HepG2 (cell line): ENCODE data around the gene BCO2. TPM values are rescaled to one million over a fixed set of nuclear protein-coding genes. Genes with fewer than 3 reads are reported as not detected.

Experiments used
- ATAC-seq: fragments of 200-7000 bp; cut with Tn5 transposase; 3 replicates; pipeline ENCODE4 v1.9.1; 2020; ENCODE audit warnings: mild to moderate bottlenecking, moderate library complexity
- BruUV-seq: library from RNA; stranded (reverse); fragments of 400-500 nt; replicated peaks from 2 replicates; lab custom pipeline; 2021; lab: Mats Ljungman, UMichigan
- CTCF ChIA-PET: fragments of 300-600 bp; formaldehyde crosslinking; extraction: SDS; loops from one replicate; lab custom pipeline; 2021; ENCODE audit warnings: low total read pairs, inconsistent platforms, low intra/inter-chr PET ratio; lab: Yijun Ruan, JAX
- POLR2A ChIA-PET: fragments of 350-600 bp; sonication (Branson Sonifier 250); formaldehyde crosslinking; loops from one replicate; lab custom pipeline; 2020; ENCODE audit warnings: antibody characterized with exemption, inconsistent platforms; lab: Yijun Ruan, JAX
- DNase-seq: peaks from one replicate; pipeline ENCODE4 v3.0.0-alpha.2; 2015; ENCODE audit warnings: low spot score
- FAIRE-seq: peaks from 3 replicates; lab custom pipeline; 2011; peaks lifted over from hg19 to GRCh38; lab: Jason Lieb, UNC
- H2AFZ ChIP-seq: one replicate; pipeline ENCODE4 v1.6.1; 2011; ENCODE audit warnings: low read length, inconsistent platforms
- H3K27ac ChIP-seq: fragments of 300-600 bp; 3 replicates; pipeline ENCODE4 v1.8.0; 2011; ENCODE audit warnings: mixed run types, mild to moderate bottlenecking, mixed read lengths, low read length, inconsistent platforms; ENCODE audit not compliant: insufficient read depth; ENCODE audit errors: extremely low read length
- H3K27me3 ChIP-seq, 2 experiments: fragments of 200-600 bp in 1 of 2; 2 replicates in 1 of 2; 3 replicates in 1 of 2; pipeline versions ENCODE4 v1.6.0 to v1.8.0; 2011; ENCODE audit warnings: low read length in 2 of 2, mild to moderate bottlenecking in 2 of 2, moderate library complexity in 2 of 2, inconsistent platforms in 1 of 2; ENCODE audit not compliant: insufficient read depth in 2 of 2, control insufficient read depth in 1 of 2
- H3K36me3 ChIP-seq, 2 experiments: fragments of 200-600 bp in 1 of 2; replicated peaks in 1 of 2; 2 replicates in 1 of 2; 3 replicates in 1 of 2; pipeline versions ENCODE4 v1.5.1 to v1.8.0; 2011; ENCODE audit warnings: low read length in 2 of 2, inconsistent platforms in 1 of 2; ENCODE audit not compliant: insufficient read depth in 2 of 2, control insufficient read depth in 1 of 2
- H3K4me1 ChIP-seq: 2 replicates; pipeline ENCODE4 v1.5.1; 2012; ENCODE audit warnings: low read length, inconsistent platforms; ENCODE audit not compliant: insufficient read depth
- H3K4me2 ChIP-seq: 2 replicates; pipeline ENCODE4 v1.6.0; 2011; ENCODE audit warnings: low read depth, low read length, inconsistent platforms
- H3K4me3 ChIP-seq, 3 experiments: fragments of 200-600 bp in 1 of 3; sonication (generic), shearing (Covaris generic) in 1 of 3; replicated peaks in 1 of 3; 2 replicates each; pipeline ENCODE4 v1.5.1; 2011 to 2016; ENCODE audit warnings: low read length in 3 of 3, inconsistent platforms in 2 of 3, low read depth in 2 of 3, mild to moderate bottlenecking in 2 of 3, control low read depth in 1 of 3, mixed read lengths in 1 of 3; ENCODE audit not compliant: insufficient read depth in 1 of 3
- H3K79me2 ChIP-seq: one replicate; pipeline ENCODE4 v1.6.1; 2011; ENCODE audit warnings: low read length, inconsistent platforms; ENCODE audit not compliant: insufficient read depth
- H3K9ac ChIP-seq: 2 replicates; pipeline ENCODE4 v1.6.0; 2011; ENCODE audit warnings: mild to moderate bottlenecking, low read depth, low read length, inconsistent platforms; ENCODE audit not compliant: insufficient read depth
- H3K9me3 ChIP-seq: 2 replicates; pipeline ENCODE4 v1.5.1; 2012; ENCODE audit warnings: mild to moderate bottlenecking, low read length
- H4K20me1 ChIP-seq: 2 replicates; pipeline ENCODE4 v1.6.0; 2011; ENCODE audit warnings: inconsistent platforms, mild to moderate bottlenecking, low read length, moderate library complexity; ENCODE audit not compliant: insufficient read depth
- JUN ChIP-seq: sonication (generic); formaldehyde crosslinking; IDR thresholded peaks from 2 replicates; pipeline ENCODE4 v1.4.0; 2020; ENCODE audit warnings: mild to moderate bottlenecking, missing genetic modification reagents
- MED1 ChIP-seq: sonication (generic); formaldehyde crosslinking; IDR thresholded peaks from 2 replicates; pipeline ENCODE4 v1.4.0; 2020; ENCODE audit warnings: missing genetic modification reagents
- NR1H2 ChIP-seq: sonication (generic); formaldehyde crosslinking; IDR thresholded peaks from 2 replicates; pipeline ENCODE4 v1.8.1; 2022; ENCODE audit warnings: low read depth, missing genetic modification reagents, borderline replicate concordance
- PHB2 ChIP-seq: fragments of 450-650 bp; IDR thresholded peaks from 2 replicates; pipeline ENCODE4 v1.6.1; 2018; ENCODE audit not compliant: partially characterized antibody
- PITX1 ChIP-seq: sonication (generic); formaldehyde crosslinking; IDR thresholded peaks from 2 replicates; pipeline ENCODE4 v1.5.1; 2020; ENCODE audit warnings: mild to moderate bottlenecking, missing genetic modification reagents
- XBP1 ChIP-seq: sonication (generic); formaldehyde crosslinking; IDR thresholded peaks from 2 replicates; pipeline ENCODE4 v1.5.0; 2020; ENCODE audit warnings: missing genetic modification reagents
- ZC3H4 ChIP-seq: sonication (generic); formaldehyde crosslinking; IDR thresholded peaks from 2 replicates; pipeline ENCODE4 v1.4.0; 2020; ENCODE audit warnings: missing genetic modification reagents, borderline replicate concordance
- WGBS: methylation state at CpG from one replicate; pipeline ENCODE4 v1.1.6; 2017; ENCODE audit warnings: low lambda C conversion rate; 5-methylcytosine and 5-hydroxymethylcytosine counted together
- in situ Hi-C: cut with HindIII; loops from 2 replicates; pipeline ENCODE4 v1.10.0; 2017; ENCODE audit warnings: low pct_unique_long_range_greater_than_20kb; ENCODE audit not compliant: extremely low pct_ligation_motif_present
- intact Hi-C: fragments of 100-400 bp; cut with micrococcal nuclease; formaldehyde crosslinking; loops from one replicate; pipeline ENCODE4 v1.10.0; 2022; ENCODE audit not compliant: unreplicated experiment
- polyA plus RNA-seq, 8 experiments: library from polyadenylated mRNA; depleted of rRNA in 3 of 8; stranded (reverse) in 7 of 8; unstranded in 1 of 8; fragments of >200 nt; fragmentation: Illumina TruSeq in 4 of 8; extraction: Trizol in 4 of 8; gene quantifications; 2 replicates each; pipeline versions ENCODE4 v1.2.1 to v1.2.3, GENCODE V29; 2011 to 2016; ENCODE audit warnings: low read depth in 4 of 8, missing spikeins in 1 of 8, mixed read lengths in 1 of 8; ENCODE audit not compliant: insufficient read depth in 1 of 8
- total RNA-seq, 5 experiments: library from RNA; depleted of rRNA; stranded (reverse); fragments of >200 nt; fragmentation: Illumina TruSeq; extraction: Trizol; gene quantifications; 2 replicates each; pipeline ENCODE4 v1.2.3, GENCODE V29; 2016; ENCODE audit warnings: low read depth in 1 of 5
- TF ChIP-seq, protein P1 (sequence below): sonication (generic); formaldehyde crosslinking; IDR thresholded peaks from 2 replicates; pipeline ENCODE4 v1.4.0; 2020; ENCODE audit warnings: missing genetic modification reagents, borderline replicate concordance
- TF ChIP-seq, protein P2 (sequence below): sonication (generic); formaldehyde crosslinking; IDR thresholded peaks from 2 replicates; pipeline ENCODE4 v1.4.0; 2020; ENCODE audit warnings: mild to moderate bottlenecking, missing genetic modification reagents
- TF ChIP-seq, protein P3 (sequence below): sonication (generic); formaldehyde crosslinking; IDR thresholded peaks from 2 replicates; pipeline ENCODE4 v1.5.0; 2020; ENCODE audit warnings: missing genetic modification reagents

Gene BCO2
- total and polyA plus RNA-seq, 2 of the 13 experiments (the other 11 are each of a cell fraction or from before 2014, with no cell fraction given) = 0.38 to 0.58 TPM

DNA sequence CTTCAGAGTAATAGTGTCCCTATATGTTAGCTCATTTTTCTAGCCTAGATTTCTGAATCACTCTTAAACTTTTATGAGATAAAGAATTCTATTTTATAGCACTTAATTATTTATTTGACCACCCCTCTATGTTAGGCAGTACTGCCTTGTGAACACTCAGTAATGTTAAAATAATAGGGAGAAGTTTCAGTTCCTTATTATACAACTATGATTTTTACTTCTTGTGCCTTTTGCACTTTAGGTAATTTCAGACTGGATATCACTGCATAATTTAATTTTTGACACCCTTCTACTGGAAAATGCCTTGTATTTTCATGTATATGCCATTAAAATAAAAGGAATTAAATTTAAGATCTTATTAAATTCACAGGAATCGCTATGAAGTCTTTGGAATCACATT is 3.1 kb downstream of the BCO2 start:
- Histone ChIP-seq H3K4me1 (peaks cover 13% of the 10 kb centered on the region), H3K4me2 (no peak overlapping the region), H3K79me2 (no peaks in the 10 kb centered on the region), H3K4me3 (no peak overlapping the region)
- POLR2A ChIA-PET = no interaction called here
- DNase-seq = no peak
- BruUV-seq = no TSS peak
- ATAC-seq = no peak
- intact Hi-C loops = no loop called here
- FAIRE-seq = no peak
- WGBS = 38% methylated on average over 1 of the region's 1 CpG
- in situ Hi-C loops = loop anchor here (5.0 kb wide), 1 partner anchor 66 kb away; no protein-coding TSS in a partner anchor
- TF ChIP-seq ZC3H4 (no peak), PHB2 (no peak), XBP1 (CRISPR knock-in tag) (no peak), PITX1 (CRISPR knock-in tag) (no peak), MED1 (CRISPR knock-in tag) (no peak), JUN (CRISPR knock-in tag) (no peak), NR1H2 (no peak)
- TF ChIP-seq, protein P1, sequence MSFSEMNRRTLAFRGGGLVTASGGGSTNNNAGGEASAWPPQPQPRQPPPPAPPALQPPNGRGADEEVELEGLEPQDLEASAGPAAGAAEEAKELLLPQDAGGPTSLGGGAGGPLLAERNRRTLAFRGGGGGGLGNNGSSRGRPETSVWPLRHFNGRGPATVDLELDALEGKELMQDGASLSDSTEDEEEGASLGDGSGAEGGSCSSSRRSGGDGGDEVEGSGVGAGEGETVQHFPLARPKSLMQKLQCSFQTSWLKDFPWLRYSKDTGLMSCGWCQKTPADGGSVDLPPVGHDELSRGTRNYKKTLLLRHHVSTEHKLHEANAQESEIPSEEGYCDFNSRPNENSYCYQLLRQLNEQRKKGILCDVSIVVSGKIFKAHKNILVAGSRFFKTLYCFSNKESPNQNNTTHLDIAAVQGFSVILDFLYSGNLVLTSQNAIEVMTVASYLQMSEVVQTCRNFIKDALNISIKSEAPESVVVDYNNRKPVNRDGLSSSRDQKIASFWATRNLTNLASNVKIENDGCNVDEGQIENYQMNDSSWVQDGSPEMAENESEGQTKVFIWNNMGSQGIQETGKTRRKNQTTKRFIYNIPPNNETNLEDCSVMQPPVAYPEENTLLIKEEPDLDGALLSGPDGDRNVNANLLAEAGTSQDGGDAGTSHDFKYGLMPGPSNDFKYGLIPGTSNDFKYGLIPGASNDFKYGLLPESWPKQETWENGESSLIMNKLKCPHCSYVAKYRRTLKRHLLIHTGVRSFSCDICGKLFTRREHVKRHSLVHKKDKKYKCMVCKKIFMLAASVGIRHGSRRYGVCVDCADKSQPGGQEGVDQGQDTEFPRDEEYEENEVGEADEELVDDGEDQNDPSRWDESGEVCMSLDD (CRISPR knock-in tag) = no peak
- TF ChIP-seq, protein P2, sequence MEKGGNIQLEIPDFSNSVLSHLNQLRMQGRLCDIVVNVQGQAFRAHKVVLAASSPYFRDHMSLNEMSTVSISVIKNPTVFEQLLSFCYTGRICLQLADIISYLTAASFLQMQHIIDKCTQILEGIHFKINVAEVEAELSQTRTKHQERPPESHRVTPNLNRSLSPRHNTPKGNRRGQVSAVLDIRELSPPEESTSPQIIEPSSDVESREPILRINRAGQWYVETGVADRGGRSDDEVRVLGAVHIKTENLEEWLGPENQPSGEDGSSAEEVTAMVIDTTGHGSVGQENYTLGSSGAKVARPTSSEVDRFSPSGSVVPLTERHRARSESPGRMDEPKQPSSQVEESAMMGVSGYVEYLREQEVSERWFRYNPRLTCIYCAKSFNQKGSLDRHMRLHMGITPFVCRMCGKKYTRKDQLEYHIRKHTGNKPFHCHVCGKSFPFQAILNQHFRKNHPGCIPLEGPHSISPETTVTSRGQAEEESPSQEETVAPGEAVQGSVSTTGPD (CRISPR knock-in tag) = no peak
- TF ChIP-seq, protein P3, sequence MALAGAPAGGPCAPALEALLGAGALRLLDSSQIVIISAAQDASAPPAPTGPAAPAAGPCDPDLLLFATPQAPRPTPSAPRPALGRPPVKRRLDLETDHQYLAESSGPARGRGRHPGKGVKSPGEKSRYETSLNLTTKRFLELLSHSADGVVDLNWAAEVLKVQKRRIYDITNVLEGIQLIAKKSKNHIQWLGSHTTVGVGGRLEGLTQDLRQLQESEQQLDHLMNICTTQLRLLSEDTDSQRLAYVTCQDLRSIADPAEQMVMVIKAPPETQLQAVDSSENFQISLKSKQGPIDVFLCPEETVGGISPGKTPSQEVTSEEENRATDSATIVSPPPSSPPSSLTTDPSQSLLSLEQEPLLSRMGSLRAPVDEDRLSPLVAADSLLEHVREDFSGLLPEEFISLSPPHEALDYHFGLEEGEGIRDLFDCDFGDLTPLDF = no peak
- TF ChIP-seq, all 625 proteins: peak for 0
- no peak overlapping the region for H3K27ac ChIP-seq
- H3K36me3 ChIP-seq = no peaks in the 10 kb centered on the region
- CTCF ChIA-PET = no interaction called here
- H3K9me3 ChIP-seq = no peaks in the 10 kb centered on the region
- H2AFZ ChIP-seq = no peak overlapping the region
- H3K27me3 ChIP-seq = no peaks in the 10 kb centered on the region; a peak in 1 of 5 replicates
- no peaks in the 10 kb centered on the region for H4K20me1 ChIP-seq
- no peak overlapping the region for H3K9ac ChIP-seq
